Esophagus squamous epithelium (tissue), 5 donors: ENCODE data around the gene CEACAM20. TPM values are rescaled to one million over a fixed set of nuclear protein-coding genes. Genes with fewer than 3 reads are reported as not detected.

Source experiments
- DNase-seq: peaks from one replicate; lab custom pipeline; 2025; lab: John Stamatoyannopoulos, UW
- H3K27ac ChIP-seq, 4 donors: fragments of 200-600 bp; sonication (generic); one replicate each; pipeline ENCODE4 v1.5.1; 2016 to 2019; ENCODE audit warnings: mild to moderate bottlenecking in 1 of 4
- H3K27me3 ChIP-seq, 4 donors: fragments of 200-600 bp; sonication (generic); 1 replicate in 3 of 4; 2 replicates in 1 of 4; pipeline versions ENCODE4 v1.5.1 to v1.6.0; 2017 to 2021; ENCODE audit warnings: antibody characterized with exemption in 1 of 4
- H3K36me3 ChIP-seq, 3 donors: fragments of 200-600 bp; sonication (generic); one replicate each; pipeline ENCODE4 v1.5.1; 2016 to 2019
- H3K4me1 ChIP-seq, 3 donors: fragments of 200-600 bp; sonication (generic); one replicate each; pipeline ENCODE4 v1.5.1; 2017 to 2019
- H3K4me3 ChIP-seq, 4 donors: fragments of 200-600 bp; sonication (generic); 1 replicate in 3 of 4; 2 replicates in 1 of 4; pipeline ENCODE4 v1.5.1; 2016 to 2019; ENCODE audit warnings: mild to moderate bottlenecking in 2 of 4, moderate library complexity in 1 of 4
- H3K9me3 ChIP-seq, 3 donors: fragments of 200-600 bp; sonication (generic); one replicate each; pipeline ENCODE4 v1.5.1; 2016 to 2019
- CTCF ChIP-seq, 6 experiments: fragments of 450-650 bp in 4 of 6; fragments of 200-600 bp in 2 of 6; sonication (generic) in 2 of 6; IDR thresholded peaks; one replicate each; pipeline ENCODE4 v1.5.1; 2016 to 2019; ENCODE audit warnings: antibody characterized with exemption in 6 of 6, mild to moderate bottlenecking in 4 of 6, moderate library complexity in 4 of 6
- POLR2A ChIP-seq, 4 donors: fragments of 450-650 bp; IDR thresholded peaks; one replicate each; pipeline ENCODE4 v1.6.1; 2017; ENCODE audit warnings: antibody characterized with exemption in 4 of 4, mild to moderate bottlenecking in 4 of 4, moderate library complexity in 3 of 4
- WGBS, 2 donors: methylation state at CpG; one replicate each; pipeline ENCODE4 v1.1.5; 2018; 5-methylcytosine and 5-hydroxymethylcytosine counted together
- intact Hi-C: fragments of 100-400 bp; cut with DNase I; formaldehyde crosslinking; loops from one replicate; pipeline ENCODE4 v1.15.0; 2022
- total RNA-seq, 4 donors: library from RNA; depleted of rRNA; stranded (reverse); fragments of >200 nt; gene quantifications; one replicate each; pipeline ENCODE4 v1.1.0, GENCODE V29; 2016
- donor health status: DM: yes; HTN: yes; CAD: no.

CEACAM20 gene
- total RNA-seq, 4 donors from 2014 or later = not detected

DNA sequence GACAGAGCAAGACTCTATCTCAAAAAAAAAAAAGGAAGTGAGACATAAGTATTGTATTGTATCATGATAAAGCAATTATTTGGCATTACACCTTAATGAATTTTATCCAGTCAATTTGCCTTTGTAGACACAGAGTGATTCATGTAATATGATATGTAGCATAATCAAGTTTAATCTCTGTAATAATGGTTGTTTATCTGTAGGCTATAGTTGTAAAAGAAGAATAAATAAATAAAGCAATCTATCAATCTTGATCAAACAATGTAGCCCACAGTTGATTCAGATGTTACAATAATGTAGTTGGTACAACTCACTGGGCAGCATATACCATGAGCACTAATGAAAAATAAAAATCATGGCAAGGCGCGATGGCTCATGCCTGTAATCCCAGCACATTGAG, 28.5 kb upstream of the CEACAM20 start:
- Histone ChIP-seq H3K36me3 (no peaks in the 10 kb centered on the region), H3K27ac (no peak overlapping the region), H3K9me3 (no peaks in the 10 kb centered on the region), H3K27me3 (peaks cover 0 to 17% (median 0%) of the 10 kb centered on the region in 4 donors), H3K4me1 (no peaks in the 10 kb centered on the region), H3K4me3 (no peak overlapping the region)
- no peak for DNase-seq
- intact Hi-C loops = no loop called here
- no peak for TF ChIP-seq CTCF (IDR thresholded peaks at IDR 0.05)
- TF ChIP-seq POLR2A (IDR thresholded peaks at IDR 0.05) = no peak
- 76 to 88% methylated on average over 2 of the region's 2 CpGs for WGBS, 2 donors

DNA sequence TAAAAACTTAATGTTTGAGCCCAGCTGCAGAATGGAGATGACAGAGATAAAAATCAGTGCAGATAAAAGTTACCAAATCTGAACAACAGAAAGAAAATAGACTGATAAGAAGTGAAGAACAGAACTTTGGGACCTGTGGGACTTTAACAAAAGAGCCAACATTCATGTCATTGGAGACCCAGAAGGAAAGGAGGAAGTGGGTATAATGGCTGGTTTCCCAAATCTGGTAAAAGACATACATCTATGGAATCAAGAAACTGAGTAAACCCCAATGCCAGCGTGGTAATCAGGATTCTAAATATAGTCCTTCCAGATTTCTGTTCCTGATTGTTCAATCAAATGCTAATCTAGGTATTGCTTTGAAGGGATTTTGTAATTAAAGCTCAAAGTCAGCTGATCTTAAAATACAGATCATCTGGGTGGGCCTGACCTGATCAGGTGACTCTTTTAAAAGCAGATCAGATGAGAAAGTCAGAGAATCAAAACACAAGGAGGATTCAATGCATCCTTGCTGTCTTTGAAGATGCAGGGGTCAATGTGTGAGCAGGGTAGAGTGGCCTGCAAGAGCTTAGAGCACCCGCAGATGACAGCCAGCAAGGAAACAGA, 25.3 kb upstream of the CEACAM20 start:
- no peaks in the 10 kb centered on the region for H3K36me3 ChIP-seq
- H3K27ac ChIP-seq = no peak overlapping the region
- TF ChIP-seq CTCF (IDR thresholded peaks at IDR 0.05) = no peak
- TF ChIP-seq POLR2A (IDR thresholded peaks at IDR 0.05) = no peak
- H3K27me3 ChIP-seq = peaks cover 0 to 10% (median 0%) of the 10 kb centered on the region in 4 donors
- no peaks in the 10 kb centered on the region for H3K9me3 ChIP-seq
- no peak overlapping the region for H3K4me3 ChIP-seq
- WGBS, 2 donors = 78 to 80% methylated on average over 2 of the region's 2 CpGs
- no peak for DNase-seq
- no peaks in the 10 kb centered on the region for H3K4me1 ChIP-seq
- intact Hi-C loops = no loop called here

- H3K36me3 ChIP-seq = no peaks in the 10 kb centered on the region
Measured at GRCh38 chr19:44553478-44554171, 24.1 kb upstream of the CEACAM20 start.

GRCh38 chr19:44552324-44552723, 22.8 kb upstream of the CEACAM20 start:
- WGBS, 2 donors = 0 to 5% methylated on average over 1 to 4 of the region's 5 CpGs

More at GRCh38 chr19:44553478-44554171, 24.1 kb upstream of the CEACAM20 start:
- H3K27ac ChIP-seq = peak overlapping the region in 1 of 4 donors; percentile 69
- H3K4me3 ChIP-seq = no peak overlapping the region
- WGBS, 2 donors = 15 to 53% methylated on average over 6 of the region's 6 CpGs
- H3K9me3 ChIP-seq = no peaks in the 10 kb centered on the region
- peaks cover 0 to 10% (median 0%) of the 10 kb centered on the region in 4 donors for H3K27me3 ChIP-seq
- no peak for DNase-seq
- TF ChIP-seq CTCF (IDR thresholded peaks at IDR 0.05) (no peak), POLR2A (IDR thresholded peaks at IDR 0.05) (no peak)
- intact Hi-C loops = no loop called here
- no peaks in the 10 kb centered on the region for H3K4me1 ChIP-seq

More at GRCh38 chr19:44552324-44552723, 22.8 kb upstream of the CEACAM20 start:
- Histone ChIP-seq H3K36me3 (no peaks in the 10 kb centered on the region), H3K4me1 (no peaks in the 10 kb centered on the region), H3K27ac (no peak overlapping the region), H3K9me3 (no peaks in the 10 kb centered on the region), H3K4me3 (no peak overlapping the region), H3K27me3 (peaks cover 0 to 10% (median 0%) of the 10 kb centered on the region in 4 donors)
- intact Hi-C loops = no loop called here
- DNase-seq = no peak
- TF ChIP-seq POLR2A (IDR thresholded peaks at IDR 0.05) (no peak), CTCF (IDR thresholded peaks at IDR 0.05) (peak in 2 of 6 experiments; percentile 17 to 45)
